Aorta (tissue), 5 donors: Measurements from ENCODE around the gene ARHGEF18. TPM values are rescaled to one million over a fixed set of nuclear protein-coding genes. Genes with fewer than 3 reads are reported as not detected.
"Not testable (repeated sequence)": the region's sequence is repeated elsewhere in the genome, so short reads cannot be mapped to it uniquely, and the experiment has no call there.

Source experiments
- ATAC-seq: fragments of 200-7000 bp; cut with Tn5 transposase; one replicate; pipeline ENCODE4 v1.9.1; 2022; ENCODE audit warnings: moderate library complexity; ENCODE audit not compliant: low FRiP score
- DNase-seq, 2 donors: peaks; one replicate each; pipeline ENCODE4 v3.0.0-alpha.2; 2020
- H3K27ac ChIP-seq, 2 donors: one replicate each; pipeline ENCODE4 v1.5.1; 2013; ENCODE audit warnings: low read length in 2 of 2, mild to moderate bottlenecking in 2 of 2, moderate library complexity in 2 of 2, control low read depth in 1 of 2, inconsistent platforms in 1 of 2, low read depth in 1 of 2
- H3K27me3 ChIP-seq, 2 donors: one replicate each; pipeline ENCODE4 v1.6.1; 2013; ENCODE audit warnings: control low read depth in 1 of 2, low read length in 1 of 2, mild to moderate bottlenecking in 1 of 2, moderate library complexity in 1 of 2; ENCODE audit not compliant: insufficient read depth in 2 of 2, control insufficient read depth in 1 of 2
- H3K36me3 ChIP-seq, 2 donors: one replicate each; pipeline ENCODE4 v1.6.1; 2013; ENCODE audit warnings: control low read depth in 1 of 2, low read length in 1 of 2, mild to moderate bottlenecking in 1 of 2; ENCODE audit not compliant: insufficient read depth in 2 of 2, control insufficient read depth in 1 of 2
- H3K4me1 ChIP-seq, 2 donors: one replicate each; pipeline ENCODE4 v1.6.1; 2013; ENCODE audit warnings: low read length in 2 of 2, control low read depth in 1 of 2, mild to moderate bottlenecking in 1 of 2, moderate library complexity in 1 of 2; ENCODE audit not compliant: insufficient read depth in 2 of 2, control insufficient read depth in 1 of 2
- H3K4me3 ChIP-seq, 2 donors: one replicate each; pipeline ENCODE4 v1.5.1; 2013; ENCODE audit warnings: low read length in 2 of 2, control low read depth in 1 of 2, mild to moderate bottlenecking in 1 of 2
- H3K9me3 ChIP-seq: one replicate; pipeline ENCODE4 v1.6.1; 2013; ENCODE audit warnings: mild to moderate bottlenecking, low read length; ENCODE audit not compliant: control insufficient read depth
- WGBS, 2 donors: extraction: QIAGEN DNeasy Blood & Tissue Kit; methylation state at CpG; one replicate each; pipeline ENCODE4 v1.1.7; 2013; 5-methylcytosine and 5-hydroxymethylcytosine counted together
- intact Hi-C, 2 donors: fragments of 100-400 bp; cut with DNase I; formaldehyde crosslinking; loops; one replicate each; pipeline versions ENCODE4 v1.14.2 to v1.15.0; 2022
- long read RNA-seq, 2 donors: library from polyadenylated mRNA; unstranded; transcript quantifications; one replicate each; pipeline ENCODE4 v2.0.0, GENCODE V29; 2020 to 2021
- polyA plus RNA-seq, 2 donors: library from polyadenylated mRNA; stranded (reverse); fragments of 200-250 nt; gene quantifications; one replicate each; pipeline ENCODE4 v1.2.3, GENCODE V29; 2013
- total RNA-seq, 2 donors: library from RNA; stranded (reverse); fragmentation: NEBNext Ultra II Directional; extraction: Animal tissue kit (Norgen Biotek cat#: 25700); gene quantifications; one replicate each; pipeline ENCODE4 v1.2.1, GENCODE V29; 2021
- donor health status: healthy with polysubstance abuse.
- donor health status: Bipolar disorder and iron deficiency.
- donor health status: DM: no; HTN: no; CAD: no.
- donor health status: DM: no; HTN: no; CAD: no.
- donor health status: DM: yes; HTN: yes; CAD: no.

The ARHGEF18 gene
- total RNA-seq (10 to 100 TPM; 21.9 to 23.1 TPM), polyA plus RNA-seq (10 to 100 TPM in 1 of 2 donors, 1 to 10 TPM in 1; 8.3 to 10.6 TPM)
- long read RNA-seq, donor 1, partial matches to known transcripts: 11 of 31 reads
- long read RNA-seq, donor 1, other reads (novel, unspliced or antisense): 20 of 31 reads
- long read RNA-seq, donor 2, partial matches to known transcripts: 22 of 35 reads
- long read RNA-seq, donor 2, other reads (novel, unspliced or antisense): 13 of 35 reads

DNA sequence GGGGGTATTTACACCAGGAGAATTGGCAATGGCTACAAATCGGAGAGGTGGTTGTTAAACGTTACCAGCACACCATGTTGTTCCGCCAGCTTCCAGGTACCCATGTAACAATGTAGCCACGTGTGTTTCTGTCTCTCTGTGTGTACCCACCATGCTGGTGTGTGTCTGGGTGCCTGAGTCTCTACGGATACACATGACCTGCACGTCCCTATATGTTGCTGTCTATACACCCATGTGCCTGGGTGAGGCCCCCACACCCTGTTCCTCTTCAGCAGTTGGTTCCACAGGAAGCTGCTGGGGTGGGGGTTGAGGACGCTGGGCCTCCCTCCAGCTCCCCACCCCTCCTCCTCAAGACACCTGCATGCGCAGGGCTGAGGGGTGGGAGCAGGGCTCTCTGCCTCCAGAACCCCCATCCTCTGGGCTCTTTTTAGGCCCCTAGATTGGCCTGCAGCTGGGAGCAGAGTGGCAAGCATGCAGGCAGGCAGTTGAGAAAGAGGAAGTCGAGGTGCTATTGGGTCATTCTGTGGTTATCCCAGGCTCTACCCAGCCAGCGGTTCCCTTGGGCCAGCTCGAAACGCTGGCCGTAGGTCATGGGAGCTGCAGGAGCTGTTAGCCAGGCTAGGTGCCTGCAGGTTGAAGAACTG, at the start of gene ARHGEF18:
ARHGEF18 (plus strand) TSS at position 351 of the 644 bp plus-strand sequence. CDS start 13,954 bp downstream, outside the sequence.
- no peaks in the 10 kb centered on the region for H3K4me1 ChIP-seq
- no peak within 1 kb of the TSS for H3K4me3 ChIP-seq
- H3K36me3 ChIP-seq: no peaks in the 10 kb centered on the region
- no peaks in the 10 kb centered on the region for H3K27me3 ChIP-seq
- no peak within 1 kb of the TSS for H3K27ac ChIP-seq
- H3K9me3 ChIP-seq: no peaks in the 10 kb centered on the region
- DNase-seq: peak; percentile 55 to 64
- 77 to 85% methylated on average over 13 of the region's 13 CpGs for WGBS, 2 donors
- intact Hi-C loops: no loop called here
- ATAC-seq: peak; percentile 66

DNA sequence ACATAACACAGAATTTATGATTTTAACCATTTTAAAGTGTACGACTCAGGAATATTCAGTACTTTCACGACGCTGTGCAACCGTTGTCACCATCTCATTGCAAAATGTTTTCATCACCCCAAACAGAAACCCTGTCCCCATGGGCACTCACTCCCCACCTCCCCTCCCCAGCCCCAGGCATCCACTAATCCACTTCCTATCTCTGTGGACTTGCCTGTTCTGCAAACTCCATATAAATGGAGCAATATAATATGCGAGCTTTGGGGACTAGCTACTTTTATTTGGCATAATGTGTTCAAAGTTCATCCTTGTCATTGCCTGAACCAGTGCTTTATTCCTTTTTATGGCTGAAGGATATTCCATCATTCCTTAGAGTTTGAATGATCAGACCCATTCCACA, 47.2 kb upstream of the ARHGEF18 start:
- DNase-seq (no peak), ATAC-seq (no peak)
- intact Hi-C loops: no loop called here
- H3K27me3 ChIP-seq: no peaks in the 10 kb centered on the region
- H3K4me3 ChIP-seq: no peak overlapping the region
- no peaks in the 10 kb centered on the region for H3K4me1 ChIP-seq
- no peak overlapping the region for H3K27ac ChIP-seq
- no peaks in the 10 kb centered on the region for H3K9me3 ChIP-seq
- WGBS, 2 donors: 87 to 88% methylated on average over 5 of the region's 5 CpGs
- no peaks in the 10 kb centered on the region for H3K36me3 ChIP-seq

DNA sequence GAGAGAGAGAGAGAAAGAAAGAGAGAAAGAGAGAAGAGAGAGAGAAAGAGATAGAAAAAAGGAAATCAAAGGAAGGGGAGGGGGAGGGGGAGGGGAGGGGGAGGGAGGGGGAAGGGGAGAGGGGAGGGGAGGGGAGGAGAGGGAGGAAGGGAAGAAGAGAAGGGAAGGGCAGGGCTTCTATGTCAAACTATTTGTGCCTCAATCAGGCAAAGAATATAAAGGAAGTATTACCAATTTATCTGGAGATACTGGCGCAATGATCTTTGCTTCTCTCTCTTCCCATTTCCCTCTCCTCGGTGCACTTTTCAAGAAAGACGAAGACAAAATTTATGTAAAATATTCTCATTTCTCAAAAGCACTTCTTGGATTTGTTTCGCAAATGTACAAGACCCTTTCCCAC, 45.3 kb upstream of the ARHGEF18 start:
- Histone ChIP-seq H3K4me3 (no peak overlapping the region), H3K27ac (no peak overlapping the region), H3K4me1 (no peaks in the 10 kb centered on the region), H3K9me3 (no peaks in the 10 kb centered on the region), H3K36me3 (no peaks in the 10 kb centered on the region), H3K27me3 (no peaks in the 10 kb centered on the region)
- intact Hi-C loops: no loop called here
- DNase-seq (no peak), ATAC-seq (no peak)
- WGBS, 2 donors: 85 to 88% methylated on average over 4 of the region's 4 CpGs

DNA sequence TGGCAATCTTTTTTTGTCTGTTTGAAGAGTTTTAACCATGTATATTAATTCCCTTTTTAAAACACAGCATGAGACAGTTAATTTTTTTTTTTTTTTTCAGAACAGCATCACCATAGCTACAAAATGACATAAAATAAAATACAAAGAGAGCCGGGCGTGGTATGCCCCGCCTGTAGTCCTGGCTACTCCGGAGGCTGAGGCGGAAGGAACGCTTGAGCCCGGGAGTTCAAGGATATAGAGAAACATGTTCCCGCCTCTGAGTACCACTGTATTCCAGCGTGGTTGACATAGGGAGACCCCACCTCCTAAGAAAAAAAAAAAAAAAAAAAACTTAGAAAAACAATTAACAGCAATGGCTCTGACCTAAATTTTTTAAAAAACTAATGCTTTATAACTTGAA, 44.5 kb upstream of the ARHGEF18 start:
- H3K27ac ChIP-seq: no peak overlapping the region
- intact Hi-C loops: no loop called here
- no peaks in the 10 kb centered on the region for H3K9me3 ChIP-seq
- H3K4me1 ChIP-seq: no peaks in the 10 kb centered on the region
- no peak overlapping the region for H3K4me3 ChIP-seq
- H3K36me3 ChIP-seq: no peaks in the 10 kb centered on the region
- 56 to 59% methylated on average over 9 of the region's 9 CpGs for WGBS, 2 donors
- peak in 1 of 2 donors; percentile 31 for DNase-seq
- ATAC-seq: no peak
- no peaks in the 10 kb centered on the region for H3K27me3 ChIP-seq

DNA sequence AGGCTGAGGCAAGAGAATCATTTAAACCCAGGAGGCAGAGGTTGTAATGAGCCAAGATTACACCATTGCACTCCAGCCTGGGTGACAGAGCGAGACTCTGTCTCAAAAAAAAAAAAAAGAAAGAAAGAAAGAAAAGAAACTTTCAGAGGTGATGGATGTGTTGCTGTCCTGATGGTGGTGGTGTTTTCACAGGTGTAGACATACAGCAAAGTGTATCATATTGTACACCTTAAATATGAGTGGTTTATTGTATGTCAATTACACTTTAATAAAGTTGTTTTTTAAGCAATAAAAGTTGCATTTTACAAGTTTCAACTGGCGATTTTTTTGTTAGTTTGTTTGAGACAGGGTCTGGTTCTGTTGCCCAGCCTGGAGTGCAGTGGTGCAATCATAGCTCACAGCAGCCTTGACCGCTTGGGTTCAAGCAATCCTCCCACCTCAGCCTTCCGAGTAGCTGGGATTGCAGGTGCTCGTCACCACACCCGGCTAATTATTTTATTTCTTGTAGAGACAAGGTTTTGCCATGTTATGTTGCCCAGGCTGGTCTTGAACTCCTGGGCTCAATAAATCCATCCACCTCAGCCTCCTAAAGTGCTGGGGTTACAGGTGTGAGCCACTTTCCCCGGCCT, 41.0 kb upstream of the ARHGEF18 start:
- H3K4me1 ChIP-seq: no peaks in the 10 kb centered on the region
- no peak overlapping the region for H3K27ac ChIP-seq
- ATAC-seq (no peak), DNase-seq (peak in 1 of 2 donors; percentile 14)
- H3K36me3 ChIP-seq: no peaks in the 10 kb centered on the region
- WGBS, 2 donors: 79 to 83% methylated on average over 7 of the region's 7 CpGs
- H3K27me3 ChIP-seq: no peaks in the 10 kb centered on the region
- no peak overlapping the region for H3K4me3 ChIP-seq
- intact Hi-C loops: no loop called here
- no peaks in the 10 kb centered on the region for H3K9me3 ChIP-seq

DNA sequence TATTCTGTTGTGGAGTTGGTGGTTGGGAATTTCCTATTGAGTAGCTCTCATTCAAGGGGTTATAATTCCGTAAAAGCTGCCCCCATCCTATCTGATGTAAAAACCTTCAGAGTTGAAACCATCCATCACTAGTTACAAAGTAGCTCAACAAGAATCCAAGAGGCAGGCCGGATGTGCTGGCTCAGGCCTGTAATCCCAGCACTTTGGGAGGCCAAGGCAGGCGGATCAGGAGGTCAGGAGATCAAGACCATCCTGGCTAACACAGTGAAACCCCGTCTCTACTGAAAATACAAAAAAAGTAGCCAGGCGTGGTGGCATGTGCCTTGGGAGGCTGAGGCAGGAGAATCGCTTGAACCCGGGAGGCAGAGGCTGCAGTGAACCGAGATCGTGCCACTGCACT, 40.4 kb upstream of the ARHGEF18 start:
- ATAC-seq, H3K9me3 ChIP-seq, H3K4me1 ChIP-seq, intact Hi-C loops, H3K4me3 ChIP-seq, H3K27me3 ChIP-seq, H3K36me3 ChIP-seq, H3K27ac ChIP-seq: not testable (repeated sequence)
- WGBS, 2 donors: 79 to 84% methylated on average over 9 of the region's 9 CpGs
- DNase-seq: peak in 1 of 2 donors; percentile 35

DNA sequence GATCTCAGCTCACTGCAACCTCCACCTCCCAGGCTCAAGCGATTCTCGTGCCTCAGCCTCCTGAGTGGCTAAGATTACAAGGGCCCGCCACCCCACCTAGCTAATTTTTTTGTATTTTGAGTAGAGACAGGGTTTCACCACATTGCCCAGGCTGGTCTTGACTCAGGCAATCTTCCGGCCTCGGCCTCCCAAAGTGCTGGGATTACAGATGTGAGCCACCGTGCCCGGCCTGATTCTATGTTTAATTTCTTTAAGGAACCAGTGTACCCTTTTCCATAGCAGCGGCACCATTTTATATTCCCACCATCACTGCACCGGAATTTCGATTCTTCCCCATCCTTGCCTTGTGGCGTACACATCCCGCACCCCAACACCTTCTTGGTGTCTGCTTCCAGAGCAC, 36.8 kb upstream of the ARHGEF18 start:
- DNase-seq (peak in 1 of 2 donors; percentile 66), ATAC-seq (no peak)
- intact Hi-C loops: no loop called here
- WGBS, 2 donors: 95 to 97% methylated on average over 12 of the region's 12 CpGs
- no peak overlapping the region for H3K27ac ChIP-seq
- H3K4me1 ChIP-seq: no peaks in the 10 kb centered on the region
- H3K27me3 ChIP-seq: no peaks in the 10 kb centered on the region
- no peaks in the 10 kb centered on the region for H3K36me3 ChIP-seq
- H3K9me3 ChIP-seq: no peaks in the 10 kb centered on the region
- H3K4me3 ChIP-seq: no peak overlapping the region

DNA sequence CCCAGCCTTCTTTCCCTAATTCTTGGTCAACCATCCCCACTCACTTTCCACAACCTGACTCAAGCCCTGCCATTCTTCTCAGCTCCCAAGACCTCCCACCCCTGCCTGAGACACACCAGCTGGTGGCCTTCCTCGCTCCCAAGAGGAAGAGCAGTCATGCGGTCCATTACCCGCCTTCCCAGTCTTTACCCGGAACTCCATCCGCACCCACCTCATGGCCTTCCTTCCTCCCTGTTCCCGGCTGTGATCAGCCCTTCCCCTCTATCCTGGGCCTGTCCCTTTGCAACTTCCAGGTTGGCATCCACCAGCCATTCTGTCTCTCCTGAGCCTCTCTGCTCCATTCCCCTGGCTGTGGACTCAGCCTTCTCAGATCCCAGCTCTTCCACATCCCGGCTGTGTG, 35.9 kb upstream of the ARHGEF18 start:
- WGBS, 2 donors: 89 to 94% methylated on average over 7 of the region's 7 CpGs
- Histone ChIP-seq H3K36me3 (no peaks in the 10 kb centered on the region), H3K9me3 (no peaks in the 10 kb centered on the region), H3K27me3 (peaks cover 0 to under 1% of the 10 kb centered on the region in 2 donors), H3K4me3 (no peak overlapping the region), H3K27ac (no peak overlapping the region), H3K4me1 (no peaks in the 10 kb centered on the region)
- peak in 1 of 2 donors; percentile 59 for DNase-seq
- intact Hi-C loops: no loop called here
- ATAC-seq: no peak

DNA sequence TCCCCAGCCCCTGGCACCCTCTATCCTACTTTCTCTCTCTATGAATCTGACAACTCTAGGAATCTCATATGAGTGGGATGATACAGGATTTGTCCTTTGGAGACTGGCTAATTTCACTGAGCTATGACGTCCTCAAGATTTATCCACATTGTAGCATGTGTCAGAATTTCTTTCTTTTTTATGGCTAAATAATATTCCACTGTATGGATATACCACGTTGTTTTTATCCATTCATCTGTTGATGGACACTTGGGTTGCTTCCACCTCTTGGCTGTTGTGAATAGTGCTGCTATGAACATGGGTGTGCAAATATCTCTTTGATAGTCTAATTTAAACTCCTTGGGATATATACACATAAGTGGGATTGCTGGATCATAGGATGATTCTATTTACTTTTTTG, 30.6 kb upstream of the ARHGEF18 start:
- ATAC-seq: no peak

More for the DNA sequence above, 30.6 kb upstream of the ARHGEF18 start:
- Histone ChIP-seq H3K27ac (no peak overlapping the region), H3K9me3 (no peaks in the 10 kb centered on the region), H3K4me3 (no peak overlapping the region), H3K36me3 (no peaks in the 10 kb centered on the region), H3K4me1 (no peaks in the 10 kb centered on the region), H3K27me3 (peaks cover 0 to 1% of the 10 kb centered on the region in 2 donors)
- DNase-seq: no peak
- 47% methylated on average over 2 of the region's 2 CpGs for WGBS, 2 donors
- intact Hi-C loops: no loop called here
